Smooth muscle cell (in vitro differentiated cells): Measurements from ENCODE around the gene RFFL. TPM values are rescaled to one million over a fixed set of nuclear protein-coding genes. Genes with fewer than 3 reads are reported as not detected.
A peak's percentile ranks its signal among the peaks of the same experiment; 100 is the strongest.

Experiments
- DNase-seq: peaks from one replicate; lab custom pipeline; 2025; ENCODE audit not compliant: unreplicated experiment; lab: John Stamatoyannopoulos, UW
- H2AFZ ChIP-seq: fragments of 200-600 bp; sonication (generic); 2 replicates; pipeline ENCODE4 v1.6.0; 2016; ENCODE audit warnings: antibody characterized with exemption, low read depth, mild to moderate bottlenecking
- H3F3A ChIP-seq: fragments of 200-600 bp; sonication (generic); 2 replicates; pipeline ENCODE4 v1.6.0; 2017; ENCODE audit warnings: antibody characterized with exemption, low read depth
- H3K27ac ChIP-seq: fragments of 200-600 bp; sonication (generic); 2 replicates; pipeline ENCODE4 v1.5.1; 2016; ENCODE audit warnings: low read depth, mild to moderate bottlenecking
- H3K27me3 ChIP-seq: fragments of 200-600 bp; sonication (generic); 2 replicates; pipeline ENCODE4 v1.6.1; 2016; ENCODE audit warnings: low read depth, mild to moderate bottlenecking
- H3K36me3 ChIP-seq: fragments of 200-600 bp; sonication (generic); 2 replicates; pipeline ENCODE4 v1.5.1; 2016; ENCODE audit warnings: low read depth
- H3K4me1 ChIP-seq: fragments of 200-600 bp; sonication (generic); 2 replicates; pipeline ENCODE4 v1.5.1; 2016; ENCODE audit warnings: low read depth
- H3K4me2 ChIP-seq: fragments of 200-600 bp; sonication (generic); 2 replicates; pipeline ENCODE4 v1.6.0; 2016; ENCODE audit warnings: mild to moderate bottlenecking
- H3K4me3 ChIP-seq: fragments of 200-600 bp; sonication (generic); 2 replicates; pipeline ENCODE4 v1.5.1; 2016; ENCODE audit warnings: mild to moderate bottlenecking
- H3K79me2 ChIP-seq: fragments of 200-600 bp; sonication (generic); 2 replicates; pipeline ENCODE4 v1.6.0; 2016; ENCODE audit warnings: low read depth, mild to moderate bottlenecking
- H3K9ac ChIP-seq: fragments of 200-600 bp; sonication (generic); 2 replicates; pipeline ENCODE4 v1.6.0; 2016; ENCODE audit warnings: low read depth
- H3K9me3 ChIP-seq: fragments of 200-600 bp; sonication (generic); replicated peaks from 2 replicates; pipeline ENCODE4 v1.5.1; 2016; ENCODE audit warnings: low read depth
- H4K20me1 ChIP-seq: fragments of 200-600 bp; sonication (generic); 2 replicates; pipeline ENCODE4 v1.6.0; 2016; ENCODE audit warnings: low read depth
- WGBS: methylation state at CpG from one replicate; pipeline ENCODE4 v1.1.7; 2016; ENCODE audit warnings: low lambda C conversion rate; 5-methylcytosine and 5-hydroxymethylcytosine counted together
- polyA plus RNA-seq: library from polyadenylated mRNA; unstranded; fragments of >200 nt; fragmentation: Nextera tagmentation; extraction: Ambion mirVana; gene quantifications from 2 replicates; pipeline ENCODE4 v1.2.1, GENCODE V29; 2016
- total RNA-seq: library from RNA; depleted of rRNA; stranded (reverse); fragments of >200 nt; gene quantifications from 2 replicates; pipeline ENCODE4 v1.2.3, GENCODE V29; 2014
- TF ChIP-seq, protein P1 (sequence below): fragments of 200-600 bp; sonication (generic); IDR thresholded peaks from 2 replicates; pipeline ENCODE4 v1.5.1; 2017; ENCODE audit warnings: borderline replicate concordance, mild to moderate bottlenecking, antibody characterized with exemption; ENCODE audit not compliant: insufficient read depth, poor library complexity, severe bottlenecking

RFFL gene
- total and polyA plus RNA-seq, 2 experiments from 2014 or later: 7.0 to 7.1 TPM

DNA sequence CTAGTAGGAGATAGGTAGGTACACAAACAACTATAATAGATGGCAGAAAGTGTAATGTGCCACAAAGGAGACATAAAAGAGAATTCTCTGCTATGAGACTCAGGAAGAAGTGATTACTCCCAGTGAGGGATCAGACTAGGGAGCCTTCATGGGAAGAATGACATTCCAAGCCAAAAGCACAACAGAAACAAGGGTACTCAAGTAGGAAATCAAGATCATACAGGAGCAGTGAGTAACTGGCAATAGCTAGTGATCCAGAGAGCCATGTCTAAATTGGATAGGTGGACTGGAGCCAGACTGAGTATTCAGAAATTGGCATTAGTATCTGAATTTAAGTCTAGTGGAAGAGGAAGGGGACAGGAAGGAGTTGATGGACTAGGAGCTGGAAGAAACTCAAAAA lies 10.7 kb downstream of the RFFL start:
- TF ChIP-seq, protein P1, sequence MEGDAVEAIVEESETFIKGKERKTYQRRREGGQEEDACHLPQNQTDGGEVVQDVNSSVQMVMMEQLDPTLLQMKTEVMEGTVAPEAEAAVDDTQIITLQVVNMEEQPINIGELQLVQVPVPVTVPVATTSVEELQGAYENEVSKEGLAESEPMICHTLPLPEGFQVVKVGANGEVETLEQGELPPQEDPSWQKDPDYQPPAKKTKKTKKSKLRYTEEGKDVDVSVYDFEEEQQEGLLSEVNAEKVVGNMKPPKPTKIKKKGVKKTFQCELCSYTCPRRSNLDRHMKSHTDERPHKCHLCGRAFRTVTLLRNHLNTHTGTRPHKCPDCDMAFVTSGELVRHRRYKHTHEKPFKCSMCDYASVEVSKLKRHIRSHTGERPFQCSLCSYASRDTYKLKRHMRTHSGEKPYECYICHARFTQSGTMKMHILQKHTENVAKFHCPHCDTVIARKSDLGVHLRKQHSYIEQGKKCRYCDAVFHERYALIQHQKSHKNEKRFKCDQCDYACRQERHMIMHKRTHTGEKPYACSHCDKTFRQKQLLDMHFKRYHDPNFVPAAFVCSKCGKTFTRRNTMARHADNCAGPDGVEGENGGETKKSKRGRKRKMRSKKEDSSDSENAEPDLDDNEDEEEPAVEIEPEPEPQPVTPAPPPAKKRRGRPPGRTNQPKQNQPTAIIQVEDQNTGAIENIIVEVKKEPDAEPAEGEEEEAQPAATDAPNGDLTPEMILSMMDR: no peak
- peaks cover 3% of the 10 kb centered on the region for H3K79me2 ChIP-seq
- peaks cover 20% of the 10 kb centered on the region for H3K4me1 ChIP-seq
- no peaks in the 10 kb centered on the region for H3K27me3 ChIP-seq
- peaks cover 64% of the 10 kb centered on the region for H4K20me1 ChIP-seq
- peak overlapping the region; percentile 49 for H3K4me2 ChIP-seq
- DNase-seq: no peak
- no peaks in the 10 kb centered on the region for H3K36me3 ChIP-seq
- no peak overlapping the region for H2AFZ ChIP-seq
- H3K9me3 ChIP-seq: no peaks in the 10 kb centered on the region
- no peaks in the 10 kb centered on the region for H3F3A ChIP-seq
- H3K4me3 ChIP-seq: no peak overlapping the region
- no peak overlapping the region for H3K9ac ChIP-seq
- H3K27ac ChIP-seq: peak overlapping the region; percentile 84

DNA sequence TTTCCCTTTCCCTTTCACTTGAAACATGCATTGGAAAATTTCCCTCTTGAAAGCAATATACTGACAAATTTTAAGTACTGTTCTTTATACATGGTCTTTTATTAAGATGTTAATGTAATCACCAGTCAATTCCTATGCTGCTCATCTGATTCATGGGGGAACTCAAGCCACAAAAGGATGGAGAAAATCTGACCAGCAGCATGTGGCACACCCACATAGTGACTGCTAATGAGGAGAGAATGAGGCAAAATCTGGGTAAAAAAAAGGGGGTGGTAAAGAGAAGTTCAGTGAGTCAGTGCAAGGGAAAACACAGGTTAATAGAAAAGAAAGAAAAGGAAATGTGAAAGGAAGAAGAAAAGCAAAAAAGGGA lies 11.3 kb downstream of the RFFL start:
- Histone ChIP-seq H3K79me2 (peaks cover 3% of the 10 kb centered on the region), H3K4me1 (peaks cover 20% of the 10 kb centered on the region), H3K27me3 (no peaks in the 10 kb centered on the region), H3K9me3 (no peaks in the 10 kb centered on the region), H3K4me3 (no peak overlapping the region), H3K27ac (peak overlapping the region; percentile 84), H4K20me1 (peaks cover 69% of the 10 kb centered on the region), H3K36me3 (no peaks in the 10 kb centered on the region), H3K9ac (peak overlapping the region; percentile 31), H3K4me2 (peak overlapping the region; percentile 49), H2AFZ (no peak overlapping the region), H3F3A (no peaks in the 10 kb centered on the region)
- TF ChIP-seq, protein P1: no peak
- DNase-seq: no peak

DNA sequence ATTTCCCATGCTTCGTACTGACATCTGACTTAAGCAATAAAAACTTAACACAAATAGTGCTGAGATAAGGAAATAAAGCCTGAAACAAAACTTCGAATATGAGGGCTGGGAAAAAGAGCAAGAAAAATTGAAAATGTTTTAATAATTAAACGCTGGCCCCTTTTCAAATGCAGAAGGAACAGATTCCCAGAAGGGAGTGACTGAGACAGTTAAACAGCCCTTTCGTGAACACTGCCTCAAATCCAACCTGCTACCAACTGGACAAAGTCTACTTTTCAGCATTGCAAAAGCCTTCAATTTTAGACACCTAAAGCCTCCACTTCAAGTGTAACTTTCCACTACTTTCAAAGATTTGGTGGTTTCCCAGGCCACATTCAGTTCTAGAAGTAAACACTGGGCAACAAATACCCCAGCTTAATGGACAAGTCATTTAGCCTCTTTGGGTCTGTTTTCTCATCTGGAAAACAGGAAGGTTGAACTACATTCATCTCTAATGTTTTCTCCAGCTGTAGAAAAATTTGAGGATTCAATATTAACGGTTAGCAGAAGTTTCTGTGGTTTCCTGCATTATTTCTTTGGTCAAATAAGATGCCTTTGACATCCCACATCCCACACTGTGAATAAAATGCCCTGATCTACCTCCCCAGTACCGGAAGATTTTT lies 11.8 kb downstream of the RFFL start:
- Histone ChIP-seq H3K4me1 (peaks cover 23% of the 10 kb centered on the region), H3K27ac (peak overlapping the region; percentile 84), H3K9me3 (no peaks in the 10 kb centered on the region), H3K4me2 (peak overlapping the region; percentile 49), H2AFZ (no peak overlapping the region), H3K36me3 (no peaks in the 10 kb centered on the region), H3K4me3 (no peak overlapping the region), H3F3A (no peaks in the 10 kb centered on the region), H3K9ac (peak overlapping the region; percentile 31), H3K27me3 (no peaks in the 10 kb centered on the region), H4K20me1 (peaks cover 73% of the 10 kb centered on the region), H3K79me2 (peaks cover 3% of the 10 kb centered on the region)
- DNase-seq: no peak
- TF ChIP-seq, protein P1: no peak
- WGBS: 60% methylated on average over 6 of the region's 6 CpGs

DNA sequence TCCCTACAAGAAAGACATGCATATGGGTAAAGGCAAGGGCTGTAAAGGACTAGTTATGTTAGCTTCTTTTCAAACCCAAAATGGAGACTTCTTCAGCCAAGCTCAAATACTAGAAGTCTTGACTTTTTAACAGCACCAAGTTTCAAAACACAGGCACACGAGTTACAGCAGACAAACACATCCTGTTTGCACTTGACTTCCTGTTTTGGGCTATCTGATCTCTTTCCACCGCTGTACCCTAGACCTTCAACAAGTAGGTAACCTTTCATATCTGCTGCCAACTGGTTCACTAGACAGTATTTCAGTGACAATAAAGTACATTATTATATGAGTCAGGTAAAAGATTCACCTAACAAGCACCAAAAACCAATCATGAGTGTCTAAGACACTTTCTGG lies 12.3 kb downstream of the RFFL start:
- H3K79me2 ChIP-seq: peaks cover 3% of the 10 kb centered on the region
- peak overlapping the region; percentile 84 for H3K27ac ChIP-seq
- H3K4me2 ChIP-seq: peak overlapping the region; percentile 49
- H3K9ac ChIP-seq: no peak overlapping the region
- no peak for DNase-seq
- no peaks in the 10 kb centered on the region for H3K36me3 ChIP-seq
- no peak overlapping the region for H3K4me3 ChIP-seq
- H2AFZ ChIP-seq: no peak overlapping the region
- TF ChIP-seq, protein P1: no peak
- H3K27me3 ChIP-seq: no peaks in the 10 kb centered on the region
- no peaks in the 10 kb centered on the region for H3K9me3 ChIP-seq
- peaks cover 79% of the 10 kb centered on the region for H4K20me1 ChIP-seq
- peaks cover 28% of the 10 kb centered on the region for H3K4me1 ChIP-seq
- no peaks in the 10 kb centered on the region for H3F3A ChIP-seq
- WGBS: 47% methylated on average over 2 of the region's 2 CpGs
